GM15510 (cell line): ENCODE measurements around the gene RIMS3.
A peak's percentile ranks its signal among the peaks of the same experiment; 100 is the strongest.

Experiments
- POLR2A ChIP-seq: IDR thresholded peaks from 3 replicates; pipeline ENCODE4 v1.6.1; 2011; ENCODE audit warnings: borderline replicate concordance; ENCODE audit not compliant: insufficient read length; ENCODE audit errors: extremely low read depth

Gene RIMS3

GRCh38 chr1:40694353-40694874 lies 28.9 kb upstream of the RIMS3 start:
- no peak for TF ChIP-seq POLR2A

- TF ChIP-seq POLR2A, result no peak
Measured at GRCh38 chr1:40693425-40693824, 27.9 kb upstream of the RIMS3 start.

GRCh38 chr1:40692429-40692895 lies 27.0 kb upstream of the RIMS3 start:
- no peak for TF ChIP-seq POLR2A

GRCh38 chr1:40691538-40692428 lies 26.3 kb upstream of the RIMS3 start, which contains the start of gene NFYC:
TSS of gene NFYC (plus strand) at chr1:40691704. CDS start at chr1:40738844, 47,140 bp downstream.
- TF ChIP-seq POLR2A, result peak; percentile 97

GRCh38 chr1:40690771-40691537 lies 25.5 kb upstream of the RIMS3 start:
- no peak for TF ChIP-seq POLR2A

- no peak for TF ChIP-seq POLR2A
Measured at GRCh38 chr1:40689737-40690136, 24.3 kb upstream of the RIMS3 start.

GRCh38 chr1:40687661-40688060 lies 22.2 kb upstream of the RIMS3 start:
- TF ChIP-seq POLR2A, result no peak

GRCh38 chr1:40687059-40687458 lies 21.6 kb upstream of the RIMS3 start:
- no peak for TF ChIP-seq POLR2A

GRCh38 chr1:40684669-40685068 lies 19.2 kb upstream of the RIMS3 start:
- TF ChIP-seq POLR2A, result no peak

GRCh38 chr1:40679165-40679953 lies 13.9 kb upstream of the RIMS3 start:
- no peak for TF ChIP-seq POLR2A

GRCh38 chr1:40676501-40676900 lies 11.0 kb upstream of the RIMS3 start:
- no peak for TF ChIP-seq POLR2A

- TF ChIP-seq POLR2A, result no peak
Measured at GRCh38 chr1:40673452-40673851, 8.0 kb upstream of the RIMS3 start.

GRCh38 chr1:40668769-40669525 lies 3.5 kb upstream of the RIMS3 start:
- peak; percentile 23 for TF ChIP-seq POLR2A

GRCh38 chr1:40664791-40665190 lies 691 bp downstream of the RIMS3 start:
- no peak for TF ChIP-seq POLR2A
